ENCODE measurements around the gene APBB1IP.
"Not testable (repeated sequence)": the region's sequence is repeated elsewhere in the genome, so short reads cannot be mapped to it uniquely, and the experiment has no call there.

The APBB1IP gene

DNA sequence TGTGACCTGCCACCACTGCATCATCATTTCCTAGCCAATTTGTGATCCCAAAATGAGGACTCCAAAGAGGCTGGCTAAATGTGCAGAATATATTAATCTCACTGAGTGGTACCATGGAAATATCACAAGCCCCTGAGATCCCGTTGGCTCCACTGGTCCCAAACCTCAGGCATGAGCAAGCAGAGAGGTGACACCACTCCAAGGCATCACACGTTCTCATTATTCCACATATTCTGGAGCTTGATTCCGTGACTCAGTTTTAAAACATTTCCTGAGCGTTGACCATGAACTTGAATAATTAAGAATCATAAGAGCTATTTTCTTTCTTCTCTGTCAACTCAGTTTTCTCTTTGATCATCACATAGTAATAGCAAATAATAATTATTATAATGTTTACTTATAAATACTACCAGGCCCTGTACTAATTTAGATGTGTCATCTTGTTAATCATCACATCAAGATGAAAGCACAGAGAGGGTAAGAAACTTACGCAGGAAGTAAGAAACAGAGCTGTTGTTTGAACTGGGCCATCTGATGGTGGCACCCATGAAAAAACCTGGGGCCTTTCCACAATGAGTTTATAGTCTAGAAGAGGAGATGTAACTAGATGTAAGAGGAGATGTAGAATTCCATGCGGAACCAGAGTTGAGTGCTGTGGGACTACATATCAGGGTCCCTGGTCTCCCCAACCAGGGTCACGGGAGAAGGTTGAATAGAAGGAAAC, 3.5 kb downstream of the APBB1IP start:
- no peak for DNase-seq

DNA sequence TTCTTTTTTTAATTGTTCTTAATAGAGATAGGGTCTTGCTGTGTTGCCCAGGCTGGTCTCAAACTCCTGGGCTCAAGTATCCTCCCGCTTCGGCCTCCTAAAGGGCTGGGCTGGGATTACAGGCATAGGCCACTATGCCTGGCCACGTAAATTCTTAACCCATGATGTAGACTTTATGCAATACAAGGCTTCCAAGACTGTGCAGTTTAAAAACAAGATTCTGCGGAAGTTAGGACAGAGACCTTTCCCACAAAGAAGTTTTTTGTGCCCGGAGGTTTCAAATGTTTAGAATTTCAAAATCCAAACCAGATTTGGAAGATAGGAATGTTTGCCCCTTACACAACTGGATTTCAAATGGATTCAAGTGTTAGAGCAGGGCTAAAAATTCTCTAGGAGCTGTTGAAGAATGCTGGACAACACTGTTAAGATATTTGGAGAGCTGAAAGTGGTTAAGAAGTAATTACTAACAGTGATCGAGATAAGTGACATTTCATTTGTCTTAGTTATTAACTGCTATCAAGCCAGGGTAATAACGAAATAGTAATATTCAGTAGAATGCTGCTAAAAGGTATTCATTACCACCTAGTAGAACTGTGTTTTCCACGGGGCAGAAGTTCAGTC, 7.4 kb downstream of the APBB1IP start:
- DNase-seq = no peak

DNA sequence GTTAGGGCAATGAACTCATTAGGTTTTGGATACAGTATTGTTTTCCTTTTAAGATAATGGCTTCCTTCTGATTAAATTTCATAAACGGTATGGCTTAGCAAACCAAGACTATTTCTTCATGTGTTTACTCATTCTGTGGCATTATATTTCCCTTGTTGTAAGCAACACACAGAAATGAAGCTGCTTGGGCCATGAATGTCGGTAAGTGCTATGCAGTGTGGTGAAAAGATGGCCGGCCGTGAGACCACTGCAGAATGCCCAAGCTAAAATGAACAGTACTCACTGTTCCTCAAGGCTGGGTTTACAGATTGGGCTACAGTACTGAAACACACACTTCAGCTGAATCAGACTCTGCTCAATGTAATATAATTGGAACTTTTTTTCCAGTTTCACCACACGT, 8.1 kb downstream of the APBB1IP start:
- no peak for DNase-seq

DNA sequence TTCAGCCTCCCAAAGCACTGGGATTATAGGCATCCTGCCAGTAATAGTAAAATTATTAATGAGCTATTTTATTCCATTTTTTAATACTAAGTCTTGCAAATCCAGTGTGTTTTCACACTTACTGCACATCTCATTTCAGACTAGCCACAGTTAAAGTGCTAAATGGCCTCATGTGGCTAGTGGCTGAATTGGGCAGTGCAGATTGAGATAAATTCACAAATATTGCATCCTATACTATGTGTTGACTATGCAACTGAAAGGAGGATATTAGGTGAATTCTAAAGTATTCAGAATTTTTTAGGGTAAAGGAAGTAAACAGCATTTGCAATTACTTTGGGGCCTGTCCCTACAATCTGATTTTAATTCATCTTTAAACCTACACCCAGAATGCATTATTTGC, 10.2 kb downstream of the APBB1IP start:
- no peak for DNase-seq

DNA sequence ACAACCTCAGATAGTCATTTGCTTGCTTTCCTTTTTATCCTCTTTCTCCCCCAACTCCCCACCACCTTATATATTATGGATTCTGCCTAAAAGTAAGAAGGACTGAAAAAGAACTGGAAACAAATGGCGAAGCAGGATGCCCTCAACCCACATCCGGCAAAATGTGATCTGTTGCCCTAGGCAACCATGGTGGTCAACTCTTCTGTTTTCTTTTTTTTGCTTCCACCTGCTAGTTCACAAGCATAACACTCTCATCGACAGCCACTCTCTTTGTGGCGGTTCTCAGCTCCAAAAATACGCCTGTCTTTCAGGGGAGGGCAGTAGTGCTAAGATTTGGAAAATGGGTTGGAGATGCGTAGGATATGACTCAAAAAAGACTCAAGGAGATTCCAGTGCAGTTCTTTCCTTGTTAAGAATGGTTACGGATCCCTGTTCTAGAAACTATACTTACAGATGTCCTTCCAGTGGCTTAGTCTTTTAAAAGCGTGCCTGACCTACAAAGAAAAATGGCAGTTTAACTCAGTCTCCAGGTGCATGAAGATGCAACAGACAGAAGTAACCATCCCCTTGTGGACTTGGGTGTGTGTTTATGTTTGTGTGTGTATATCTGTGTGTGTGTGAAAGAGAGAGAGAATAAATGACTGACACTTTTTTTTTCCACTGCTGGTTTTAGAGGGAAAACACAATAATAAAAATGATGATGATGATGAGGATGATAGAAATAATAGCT, 10.7 kb downstream of the APBB1IP start:
- DNase-seq = no peak

DNA sequence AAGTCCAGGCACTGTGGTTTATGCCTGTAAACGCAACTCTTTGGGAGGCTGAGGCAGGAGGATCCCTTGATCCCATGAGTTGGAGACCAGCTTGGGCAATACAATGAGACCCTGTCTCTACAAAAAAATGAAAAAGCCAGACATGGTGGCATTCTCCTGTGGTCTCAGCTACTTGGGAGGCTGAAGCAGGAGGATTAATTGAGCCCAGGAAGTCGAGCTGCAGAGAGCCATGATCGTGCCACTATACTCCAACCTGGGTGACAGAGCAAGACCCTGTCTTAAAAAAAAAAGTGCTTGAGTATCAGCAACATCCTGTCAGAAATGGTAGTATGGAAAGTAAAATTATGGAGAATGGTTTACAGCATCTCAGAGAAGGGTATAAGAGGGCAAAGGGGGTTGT, 11.6 kb downstream of the APBB1IP start:
- DNase-seq = no peak

DNA sequence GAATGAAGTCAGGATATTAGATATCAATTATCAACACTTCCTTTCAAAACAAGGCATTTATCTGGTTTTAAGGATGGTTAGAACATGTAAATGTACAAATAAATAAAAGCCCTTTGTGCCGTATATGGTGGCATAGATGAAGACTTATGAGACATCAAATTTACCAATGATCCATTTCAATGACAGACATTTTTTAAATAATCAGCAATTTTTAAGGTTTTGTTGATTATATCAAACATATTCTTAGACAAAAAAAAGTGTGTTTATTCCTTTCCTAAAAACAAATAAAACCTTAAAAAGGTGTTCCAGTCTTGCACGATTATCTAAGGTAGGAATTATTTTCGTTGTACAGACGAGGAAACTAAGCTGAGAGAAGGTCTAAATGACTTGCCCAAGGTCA, 13.8 kb downstream of the APBB1IP start:
- no peak for DNase-seq

DNA sequence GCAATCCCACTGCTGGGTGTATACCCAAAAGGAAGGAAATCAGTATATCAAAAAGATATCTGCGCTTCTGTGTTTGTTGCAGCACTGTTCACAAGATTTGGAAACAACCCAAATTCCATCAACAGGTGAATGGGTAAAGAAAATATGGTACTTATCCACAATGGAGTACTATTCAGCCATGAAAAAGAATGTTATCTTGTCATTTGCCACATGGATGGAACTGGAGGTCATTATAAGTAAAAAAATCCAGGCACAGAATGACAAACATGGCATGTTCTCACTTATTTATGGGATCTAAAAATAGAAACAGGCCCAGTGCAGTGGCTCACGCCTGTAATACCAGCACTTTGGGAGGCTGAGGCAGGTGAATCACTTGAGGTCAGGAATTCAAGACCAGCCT, 15.7 kb downstream of the APBB1IP start:
- DNase-seq = no peak

DNA sequence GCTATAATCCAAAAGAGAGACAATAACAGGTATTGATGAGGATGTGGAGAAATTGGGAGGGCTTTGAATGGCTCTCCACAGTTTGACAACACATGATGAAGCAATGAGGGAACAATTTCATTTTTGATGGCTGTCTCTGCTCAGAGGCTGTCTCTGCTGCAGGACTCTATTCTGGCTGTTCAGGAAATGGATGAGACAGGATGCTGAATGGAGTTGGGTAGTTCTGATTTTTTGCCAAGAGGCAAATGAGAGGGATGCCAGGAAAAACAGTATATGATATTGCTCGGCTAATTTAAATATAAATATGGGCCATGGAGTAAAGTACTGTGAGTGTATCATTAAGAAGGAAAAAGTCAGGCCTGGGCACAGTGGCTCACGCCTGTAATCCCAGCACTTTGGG, 16.8 kb downstream of the APBB1IP start:
- DNase-seq = no peak

DNA sequence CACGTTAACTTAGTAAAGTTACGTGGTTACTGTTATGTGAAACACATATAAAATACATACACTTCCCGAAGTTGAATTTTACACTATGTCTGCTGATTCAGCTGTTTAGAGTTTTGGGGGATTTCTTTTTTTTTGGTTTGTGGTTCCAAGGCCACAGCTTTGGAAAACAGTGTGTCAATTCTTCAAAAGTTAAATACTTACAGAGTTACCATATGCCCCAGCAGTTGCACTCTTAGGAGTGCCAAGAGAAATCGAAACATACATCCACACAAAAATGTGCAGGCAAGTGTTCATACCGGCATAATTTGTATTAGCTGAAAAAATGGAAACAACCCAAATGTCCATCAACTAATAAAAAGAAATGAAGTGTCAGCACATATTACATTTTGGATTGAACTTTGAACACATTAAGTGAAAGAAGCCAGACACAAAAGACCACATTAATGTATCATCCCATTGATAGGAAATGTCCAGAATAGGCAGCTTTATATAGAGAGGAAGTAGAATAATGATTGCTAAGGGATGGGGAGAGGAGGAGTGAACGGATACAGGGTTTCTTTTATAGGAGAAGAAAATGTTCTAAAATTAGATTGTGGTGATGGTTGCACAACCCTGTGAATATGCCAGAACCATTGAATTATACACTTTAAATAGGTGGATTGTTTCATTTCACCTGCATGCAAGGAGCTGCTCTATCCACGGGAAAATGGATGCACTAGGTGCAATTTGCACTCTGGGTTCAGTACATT, 17.6 kb downstream of the APBB1IP start:
- DNase-seq = no peak

DNA sequence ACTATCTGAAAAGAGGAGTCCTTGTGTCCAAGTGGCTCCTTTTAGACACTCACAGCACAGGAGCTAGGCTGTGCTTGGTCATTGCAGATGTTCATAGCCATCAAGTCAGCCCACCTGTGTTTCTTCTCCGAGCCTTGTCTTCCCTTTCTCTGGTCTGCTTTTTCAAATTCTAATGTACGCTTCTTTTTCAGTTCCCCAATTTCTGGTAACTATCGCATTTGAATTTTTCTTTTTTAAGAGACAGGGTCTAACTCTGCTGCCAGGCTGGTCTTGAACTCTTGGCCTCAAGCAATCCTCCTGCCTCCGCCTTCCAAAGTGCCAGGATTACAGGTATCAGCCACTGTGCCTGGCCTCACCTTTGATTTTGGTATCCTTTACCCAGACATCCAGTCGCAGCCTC, 18.9 kb downstream of the APBB1IP start:
- no peak for DNase-seq

DNA sequence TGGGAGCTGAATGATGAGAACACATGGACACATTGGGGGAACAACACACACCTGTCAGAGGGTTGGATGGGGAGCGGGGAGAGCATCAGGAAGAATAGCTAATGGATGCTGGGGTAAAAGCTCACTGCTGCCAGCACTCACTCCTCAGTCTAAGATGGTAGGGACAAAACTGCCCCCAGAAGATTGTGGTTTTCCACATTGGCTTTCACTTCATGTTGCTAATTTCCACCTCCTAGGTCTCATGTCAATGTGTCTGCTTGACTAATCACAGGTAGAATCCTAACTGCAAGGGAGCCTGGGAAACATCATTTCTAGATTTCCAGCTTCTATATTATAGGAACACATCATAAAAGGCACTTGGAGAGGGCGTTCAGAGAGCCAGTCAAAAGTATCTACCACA, 22.6 kb downstream of the APBB1IP start:
- no peak for DNase-seq

DNA sequence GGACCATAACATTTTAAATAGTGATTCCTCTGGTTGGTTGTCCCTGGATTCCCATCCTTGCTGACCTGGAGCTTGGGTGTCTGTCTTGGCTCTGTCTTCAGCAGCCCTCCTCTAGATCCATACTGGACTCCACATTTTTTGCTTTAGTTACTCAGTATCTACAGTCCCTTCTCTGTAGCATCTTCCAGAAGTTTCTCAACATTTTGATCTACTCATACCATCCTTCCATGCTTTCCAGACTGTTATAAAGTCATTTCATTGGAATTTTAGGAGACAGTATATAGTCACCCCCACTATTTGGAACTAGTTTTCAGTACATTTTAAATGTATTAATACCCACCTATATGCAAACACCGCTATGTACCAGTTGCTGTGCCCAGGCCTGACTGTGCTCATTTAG, 25.8 kb downstream of the APBB1IP start:
- no peak for DNase-seq

DNA sequence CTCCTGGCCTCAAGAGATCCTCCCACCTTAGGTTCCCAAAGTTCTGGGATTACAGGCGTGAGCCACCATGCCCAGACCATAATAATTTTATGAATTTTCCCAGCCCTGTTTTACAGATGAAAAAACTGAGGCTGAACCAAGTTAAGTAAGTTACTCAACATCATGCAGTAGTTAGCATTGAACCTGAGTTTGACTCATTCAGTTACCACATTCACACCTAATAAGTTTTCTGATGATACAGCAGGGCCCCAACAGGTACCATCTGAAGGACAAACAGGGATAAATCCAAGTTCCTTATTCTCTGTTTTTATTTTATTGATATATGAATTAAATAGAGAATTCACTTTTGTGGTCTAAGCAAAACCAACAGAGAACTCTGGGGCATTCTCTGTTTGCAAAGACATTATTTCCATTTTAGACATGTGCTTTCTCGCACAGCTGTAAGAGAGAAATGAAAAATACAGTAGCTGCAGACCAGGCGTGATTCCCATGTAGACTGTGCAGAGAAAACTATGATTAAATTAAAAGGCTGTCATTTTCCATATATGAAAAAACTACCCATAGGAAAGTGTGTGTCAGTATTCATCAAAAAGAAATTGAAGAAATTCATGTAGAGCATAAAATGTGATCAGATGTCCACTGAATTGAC, 26.6 kb downstream of the APBB1IP start:
- DNase-seq = no peak

DNA sequence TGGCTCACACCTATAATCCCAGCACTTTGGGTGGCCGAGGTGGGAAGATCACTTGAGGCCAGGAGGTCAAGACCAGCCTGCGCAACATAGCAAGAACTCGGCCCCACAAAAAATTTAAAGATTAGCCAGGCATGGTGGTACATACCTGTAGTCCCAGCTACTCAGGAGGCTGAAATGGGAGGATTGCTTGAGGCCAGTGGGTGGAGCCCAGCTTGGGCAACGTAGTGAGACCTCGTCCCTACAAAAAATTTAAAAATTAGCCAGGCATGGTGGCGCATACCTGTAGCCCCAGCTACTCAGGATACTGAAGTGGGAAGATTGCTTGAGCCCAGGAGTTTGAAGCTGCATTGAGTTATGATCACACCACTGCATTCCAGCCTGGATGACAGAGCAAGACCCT, 28.4 kb downstream of the APBB1IP start:
- not testable (repeated sequence) for DNase-seq

DNA sequence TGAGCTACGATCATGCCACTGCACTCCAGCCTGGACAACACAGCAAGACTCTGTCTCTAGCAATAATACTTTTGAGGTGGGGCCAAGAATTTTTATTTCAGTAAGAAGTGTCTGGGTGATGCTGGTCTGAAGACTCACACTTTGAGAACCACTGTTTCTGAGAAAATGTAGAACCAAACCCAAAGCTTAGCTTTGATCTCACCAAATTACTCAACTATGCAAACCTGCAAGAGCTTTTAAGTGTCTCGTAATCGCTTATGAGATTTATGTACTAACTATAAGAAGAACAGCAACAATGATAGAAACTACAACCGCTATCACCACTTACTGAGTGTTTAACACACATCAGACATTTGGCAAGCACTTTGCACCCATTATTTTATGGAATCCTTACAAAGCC, 29.5 kb downstream of the APBB1IP start:
- no peak for DNase-seq

DNA sequence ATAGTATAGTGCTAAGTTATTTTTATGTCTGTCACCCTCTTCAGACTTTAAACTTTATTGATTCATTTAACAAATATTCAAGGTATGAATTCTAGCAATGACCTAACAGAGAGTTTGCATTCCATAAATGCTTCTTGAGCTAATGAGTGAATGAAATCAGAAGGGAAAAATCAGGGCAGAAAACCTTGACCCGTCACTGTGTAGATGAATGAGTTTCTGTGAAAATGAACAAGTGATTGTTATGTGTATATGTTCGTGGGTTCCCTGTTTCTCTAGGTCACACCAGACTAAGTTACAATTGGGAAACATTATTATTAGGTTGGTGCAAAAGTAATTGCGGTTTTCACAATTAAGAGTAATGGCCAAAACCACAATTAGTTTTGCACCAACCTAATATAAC, 30.1 kb downstream of the APBB1IP start:
- DNase-seq = no peak

DNA sequence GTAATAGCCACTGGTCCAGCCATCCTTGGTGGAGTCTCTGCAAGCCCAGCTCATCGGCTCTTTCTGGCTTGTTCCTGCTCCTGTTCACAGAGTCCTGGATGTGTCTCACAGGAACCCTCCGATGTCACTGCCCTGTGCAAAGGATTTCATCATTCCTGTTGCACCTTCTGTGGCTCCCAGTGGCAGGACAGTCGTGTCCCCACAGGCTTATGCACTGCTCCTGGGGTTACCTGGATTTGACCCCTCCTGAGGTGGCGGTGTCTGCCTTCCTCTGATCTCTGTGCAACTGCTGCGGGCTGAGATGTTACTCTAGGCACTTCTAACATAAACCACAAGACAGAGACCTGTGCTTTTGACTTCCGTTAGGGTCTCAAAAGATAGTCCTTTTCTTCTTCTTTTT, 30.6 kb downstream of the APBB1IP start:
- DNase-seq = no peak

DNA sequence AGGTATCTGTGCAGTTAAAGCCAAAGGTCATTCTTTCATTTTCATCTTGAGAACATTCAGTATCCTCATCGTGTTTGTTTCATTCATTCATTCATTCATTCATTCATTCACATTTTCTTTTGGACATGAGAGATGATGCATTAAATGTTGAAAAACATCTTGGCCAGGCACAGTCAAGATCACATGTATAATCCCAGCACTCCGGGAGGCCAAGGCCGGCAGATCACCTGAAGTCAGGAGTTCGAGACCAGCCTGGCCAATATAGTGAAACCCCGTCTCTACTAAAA, 34.3 kb downstream of the APBB1IP start:
- DNase-seq = no peak

DNA sequence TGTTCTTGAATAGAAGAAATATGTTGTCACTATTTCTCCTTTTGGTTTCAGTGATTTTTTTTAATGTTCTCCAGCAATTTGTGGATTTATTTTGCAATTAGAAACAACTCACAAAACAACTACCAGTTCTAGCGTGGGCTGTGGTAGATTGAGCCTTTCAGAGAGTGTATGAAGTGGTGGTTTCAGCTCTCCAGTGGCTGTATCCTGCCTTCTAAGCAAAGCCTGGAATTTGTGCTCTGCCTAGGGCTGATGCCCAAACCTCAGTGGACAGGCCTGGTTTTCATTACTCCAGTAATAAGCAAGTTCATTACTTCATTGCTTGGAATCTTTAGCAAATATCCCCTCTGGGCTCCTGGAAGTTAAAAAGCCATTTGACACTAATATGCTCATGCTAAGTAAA, 35.9 kb downstream of the APBB1IP start:
- DNase-seq = no peak

DNA sequence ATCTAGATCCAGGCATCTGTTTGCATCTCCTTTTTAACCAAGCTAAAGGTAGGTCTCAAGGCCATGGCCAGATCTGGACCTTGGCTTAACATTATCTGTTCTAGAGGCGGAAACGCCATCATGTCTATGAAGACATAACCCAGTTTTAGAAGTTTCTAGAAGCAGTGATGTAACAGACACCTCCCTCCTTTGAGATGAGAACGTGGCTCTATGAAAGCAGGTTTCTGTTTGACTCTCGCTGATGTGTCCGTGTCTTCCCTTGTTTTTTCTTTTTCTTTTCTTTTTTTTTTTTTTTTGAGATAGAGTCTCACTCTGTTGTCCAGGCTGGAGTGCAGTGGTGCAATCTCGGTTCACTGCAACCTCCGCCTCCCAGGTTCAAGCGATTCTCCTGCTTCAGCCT, 36.7 kb downstream of the APBB1IP start:
- not testable (repeated sequence) for DNase-seq

DNA sequence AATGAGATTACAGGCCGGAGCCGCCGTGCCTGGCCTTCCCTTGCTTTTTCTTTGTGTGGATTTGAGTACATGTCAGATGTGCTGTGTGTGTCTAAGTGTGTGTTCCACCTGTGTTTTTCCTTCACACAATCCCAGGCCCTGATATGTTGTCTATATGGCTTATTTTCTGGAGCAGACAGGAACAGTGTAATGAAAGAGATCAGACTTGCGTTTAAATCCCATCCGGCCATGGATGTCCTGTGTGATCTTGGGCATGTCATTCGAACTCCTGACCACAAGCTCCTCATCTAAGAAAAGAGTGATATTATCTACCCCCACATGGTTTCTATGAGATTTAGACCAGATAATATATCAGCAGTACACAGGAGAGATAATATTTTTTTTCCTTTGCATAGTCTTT, 37.2 kb downstream of the APBB1IP start:
- DNase-seq = no peak

DNA sequence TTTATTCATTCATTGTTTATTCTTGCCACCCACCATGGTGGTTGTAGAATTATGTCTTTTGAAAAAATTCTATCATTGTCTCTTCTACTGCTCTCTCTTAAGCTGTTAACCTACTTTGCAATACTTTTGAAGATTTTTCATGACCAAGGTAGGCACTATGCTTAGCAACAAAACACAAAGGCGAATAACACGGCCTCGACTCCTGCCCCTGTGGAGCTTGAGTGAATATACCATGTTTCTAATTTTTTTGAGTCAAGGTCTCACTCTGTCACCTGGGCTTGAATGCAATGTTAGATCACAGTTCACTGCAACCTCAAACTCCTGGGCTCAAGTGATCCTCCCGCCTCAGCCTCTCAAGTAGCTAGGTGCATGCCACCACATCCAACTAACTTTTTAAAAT, 39.4 kb downstream of the APBB1IP start:
- DNase-seq = no peak

Data from NCI-H1694 treated with DMSO at 0.1 percent for 48 hours (cell line).